ENCODE measurements around the gene ENPP3. TPM values are rescaled to one million over a fixed set of nuclear protein-coding genes. Genes with fewer than 3 reads are reported as not detected.

ENPP3 gene
- total and polyA plus RNA-seq, 2 experiments from 2014 or later: 0.98 to 2.7 TPM

DNA sequence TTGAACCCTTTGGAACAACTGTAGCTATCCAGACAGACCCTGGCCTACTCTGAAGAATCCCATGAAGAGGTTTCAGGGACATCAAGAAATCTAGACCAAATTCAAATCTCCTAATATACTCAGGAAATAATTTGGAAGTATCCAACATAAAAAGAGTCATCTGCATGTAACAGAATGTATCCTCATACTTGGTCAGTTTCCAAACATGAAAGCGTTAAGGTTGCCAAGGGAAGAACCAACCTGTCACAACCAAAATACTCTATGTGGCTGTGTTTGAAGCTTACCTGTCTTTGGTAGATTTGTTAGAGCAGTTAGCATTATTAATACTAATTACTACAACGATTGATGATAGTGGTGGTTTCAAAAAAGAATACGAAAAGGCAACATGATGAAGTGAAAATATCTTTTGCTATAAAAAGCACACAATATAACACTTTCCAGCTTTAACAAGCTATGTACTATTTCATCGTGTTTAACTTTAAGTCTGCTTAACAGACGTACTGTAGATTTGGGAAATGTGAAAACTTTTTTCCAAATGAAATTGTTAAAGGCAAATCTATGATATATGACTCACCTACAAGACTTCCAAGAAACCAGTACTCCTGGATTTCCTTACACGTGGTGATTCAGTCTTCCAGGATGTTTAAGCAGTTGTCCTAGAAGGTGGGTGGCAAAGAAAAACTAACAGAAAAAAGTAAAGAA is 124.1 kb downstream of the ENPP3 start:
- no peaks in the 10 kb centered on the region for H3K36me3 ChIP-seq (replicated peaks; ENCODE audit: insufficient read depth, low read depth)
- no peak for DNase-seq (ENCODE audit: low spot score)
- no peaks in the 10 kb centered on the region for H3K79me2 ChIP-seq
- TF ChIP-seq EZH2phosphoT487 (IDR thresholded peaks at IDR 0.05; ENCODE audit: low read depth, severe bottlenecking, unreplicated experiment) (no peak), EZH2 (IDR thresholded peaks at IDR 0.05; ENCODE audit: borderline replicate concordance) (no peak)
- TF ChIP-seq, protein P1, sequence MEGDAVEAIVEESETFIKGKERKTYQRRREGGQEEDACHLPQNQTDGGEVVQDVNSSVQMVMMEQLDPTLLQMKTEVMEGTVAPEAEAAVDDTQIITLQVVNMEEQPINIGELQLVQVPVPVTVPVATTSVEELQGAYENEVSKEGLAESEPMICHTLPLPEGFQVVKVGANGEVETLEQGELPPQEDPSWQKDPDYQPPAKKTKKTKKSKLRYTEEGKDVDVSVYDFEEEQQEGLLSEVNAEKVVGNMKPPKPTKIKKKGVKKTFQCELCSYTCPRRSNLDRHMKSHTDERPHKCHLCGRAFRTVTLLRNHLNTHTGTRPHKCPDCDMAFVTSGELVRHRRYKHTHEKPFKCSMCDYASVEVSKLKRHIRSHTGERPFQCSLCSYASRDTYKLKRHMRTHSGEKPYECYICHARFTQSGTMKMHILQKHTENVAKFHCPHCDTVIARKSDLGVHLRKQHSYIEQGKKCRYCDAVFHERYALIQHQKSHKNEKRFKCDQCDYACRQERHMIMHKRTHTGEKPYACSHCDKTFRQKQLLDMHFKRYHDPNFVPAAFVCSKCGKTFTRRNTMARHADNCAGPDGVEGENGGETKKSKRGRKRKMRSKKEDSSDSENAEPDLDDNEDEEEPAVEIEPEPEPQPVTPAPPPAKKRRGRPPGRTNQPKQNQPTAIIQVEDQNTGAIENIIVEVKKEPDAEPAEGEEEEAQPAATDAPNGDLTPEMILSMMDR (IDR thresholded peaks at IDR 0.05; ENCODE audit: poor library complexity): no peak
- H3K4me2 ChIP-seq: no peak overlapping the region
- 88% methylated on average over 6 of the region's 6 CpGs for WGBS (ENCODE audit: low lambda C conversion rate, missing lambda C conversion rate)
- no peaks in the 10 kb centered on the region for H3K9me3 ChIP-seq (ENCODE audit: low read depth)
- H3K9me2 ChIP-seq (replicated peaks; ENCODE audit: insufficient read depth): no peaks in the 10 kb centered on the region
- no peak overlapping the region for H3K27ac ChIP-seq
- no peaks in the 10 kb centered on the region for H3K27me3 ChIP-seq
- H4K20me1 ChIP-seq (ENCODE audit: insufficient read depth, poor library complexity, severe bottlenecking): no peaks in the 10 kb centered on the region
- H3K4me1 ChIP-seq (ENCODE audit: insufficient read depth): peaks cover 7% of the 10 kb centered on the region
- no peak overlapping the region for H2AFZ ChIP-seq
- H3K4me3 ChIP-seq: no peak overlapping the region

DNA sequence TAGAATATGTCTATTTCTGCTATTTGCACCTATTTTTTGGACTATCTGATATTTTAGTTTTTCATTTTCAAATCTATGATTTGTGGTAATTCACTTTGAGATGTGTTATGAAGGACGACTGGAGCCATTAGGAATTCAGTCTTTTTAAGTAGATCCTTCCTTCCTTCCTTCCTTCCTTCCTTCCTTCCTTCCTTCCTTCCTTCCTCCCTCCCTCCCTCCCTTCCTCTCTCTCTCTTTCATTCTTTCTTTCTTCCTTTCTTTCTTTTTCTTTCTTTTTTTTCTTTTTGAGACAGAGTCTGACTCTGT is 124.6 kb downstream of the ENPP3 start:
- H3K9me2 ChIP-seq (replicated peaks; ENCODE audit: insufficient read depth): no peaks in the 10 kb centered on the region
- WGBS (ENCODE audit: low lambda C conversion rate, missing lambda C conversion rate): 94% methylated on average over 1 of the region's 1 CpG
- no peak for DNase-seq (ENCODE audit: low spot score)

DNA sequence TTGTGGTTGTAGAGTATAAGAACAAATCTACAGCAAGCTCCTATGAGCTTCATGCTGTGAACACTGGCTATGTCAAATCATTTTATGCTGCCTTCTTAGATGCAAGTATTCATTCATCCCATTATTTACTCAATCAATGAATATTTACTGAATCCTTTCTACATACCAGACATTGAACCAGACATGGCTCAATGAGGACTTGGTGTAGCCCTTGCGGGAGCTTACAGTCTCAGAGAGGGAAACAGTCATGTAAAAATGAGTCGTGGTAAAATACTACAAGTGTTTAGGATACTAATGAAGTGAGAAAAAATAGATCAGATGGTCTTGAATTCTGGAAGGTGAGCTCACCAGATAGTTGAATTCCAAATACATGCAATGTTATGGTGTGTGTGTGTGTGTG is 125.9 kb downstream of the ENPP3 start:
- Histone ChIP-seq H4K20me1 (ENCODE audit: insufficient read depth, poor library complexity, severe bottlenecking) (no peaks in the 10 kb centered on the region), H3K27ac (no peak overlapping the region), H3K27me3 (no peaks in the 10 kb centered on the region), H3K9me2 (replicated peaks; ENCODE audit: insufficient read depth) (no peaks in the 10 kb centered on the region), H3K79me2 (no peaks in the 10 kb centered on the region), H3K4me2 (no peak overlapping the region), H2AFZ (no peak overlapping the region), H3K9me3 (ENCODE audit: low read depth) (no peaks in the 10 kb centered on the region), H3K4me3 (no peak overlapping the region), H3K36me3 (replicated peaks; ENCODE audit: insufficient read depth, low read depth) (no peaks in the 10 kb centered on the region), H3K4me1 (ENCODE audit: insufficient read depth) (peaks cover 7% of the 10 kb centered on the region)
- no peak for DNase-seq (ENCODE audit: low spot score)
- no peak for TF ChIP-seq EZH2phosphoT487 (IDR thresholded peaks at IDR 0.05; ENCODE audit: low read depth, severe bottlenecking, unreplicated experiment)
- TF ChIP-seq EZH2 (IDR thresholded peaks at IDR 0.05; ENCODE audit: borderline replicate concordance): no peak
- TF ChIP-seq, protein P1 (IDR thresholded peaks at IDR 0.05; ENCODE audit: poor library complexity): no peak
- WGBS (ENCODE audit: low lambda C conversion rate, missing lambda C conversion rate): 88% methylated on average over 2 of the region's 2 CpGs

More for the DNA sequence above, 124.6 kb downstream of the ENPP3 start:
- H3K36me3 ChIP-seq (replicated peaks; ENCODE audit: insufficient read depth, low read depth): no peaks in the 10 kb centered on the region
- no peak overlapping the region for H3K27ac ChIP-seq
- no peak overlapping the region for H3K4me2 ChIP-seq
- H3K9me3 ChIP-seq (ENCODE audit: low read depth): no peaks in the 10 kb centered on the region
- no peaks in the 10 kb centered on the region for H4K20me1 ChIP-seq (ENCODE audit: insufficient read depth, poor library complexity, severe bottlenecking)
- no peak overlapping the region for H3K4me3 ChIP-seq
- H3K4me1 ChIP-seq (ENCODE audit: insufficient read depth): peaks cover 7% of the 10 kb centered on the region
- no peaks in the 10 kb centered on the region for H3K79me2 ChIP-seq
- H2AFZ ChIP-seq: no peak overlapping the region
- TF ChIP-seq EZH2phosphoT487 (IDR thresholded peaks at IDR 0.05; ENCODE audit: low read depth, severe bottlenecking, unreplicated experiment): no peak
- no peaks in the 10 kb centered on the region for H3K27me3 ChIP-seq

DNA sequence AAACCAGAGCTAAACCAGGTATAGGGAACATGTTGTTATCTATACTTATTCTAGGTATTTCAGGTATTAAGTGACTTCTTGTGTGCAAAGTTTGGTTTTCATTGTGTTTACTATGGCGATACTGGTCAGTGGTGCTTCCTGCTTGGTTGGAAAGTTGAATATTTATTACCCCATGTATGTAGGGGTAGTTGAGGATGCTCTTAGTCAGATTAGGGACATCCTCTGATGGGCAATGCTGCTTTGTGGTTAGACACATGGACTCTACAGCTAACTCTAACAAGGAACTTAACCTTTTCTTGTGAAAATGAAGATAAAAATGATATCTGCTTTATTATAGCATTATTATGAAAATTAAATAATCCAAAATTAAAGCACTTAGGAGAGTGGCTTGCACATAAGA is 126.6 kb downstream of the ENPP3 start:
- TF ChIP-seq, protein P1 (IDR thresholded peaks at IDR 0.05; ENCODE audit: poor library complexity): no peak
- Histone ChIP-seq H3K27ac (no peak overlapping the region), H3K36me3 (replicated peaks; ENCODE audit: insufficient read depth, low read depth) (no peaks in the 10 kb centered on the region), H3K4me3 (no peak overlapping the region), H4K20me1 (ENCODE audit: insufficient read depth, poor library complexity, severe bottlenecking) (no peaks in the 10 kb centered on the region), H3K79me2 (no peaks in the 10 kb centered on the region), H2AFZ (no peak overlapping the region), H3K27me3 (no peaks in the 10 kb centered on the region), H3K9me2 (replicated peaks; ENCODE audit: insufficient read depth) (no peaks in the 10 kb centered on the region), H3K4me2 (no peak overlapping the region), H3K9me3 (ENCODE audit: low read depth) (no peaks in the 10 kb centered on the region), H3K4me1 (ENCODE audit: insufficient read depth) (peaks cover 7% of the 10 kb centered on the region)
- WGBS (ENCODE audit: low lambda C conversion rate, missing lambda C conversion rate): 96% methylated on average over 1 of the region's 1 CpG
- no peak for DNase-seq (ENCODE audit: low spot score)

Data from hepatocyte (in vitro differentiated cells).